ENCODE measurements around the gene HOXA3. TPM values are rescaled to one million over a fixed set of nuclear protein-coding genes. Genes with fewer than 3 reads are reported as not detected.

HOXA3 gene
- total RNA-seq, 1 donor = 1.9 TPM

Small RNA genes lying within 50 kb of the gene (small RNA-seq; reads per million reads assigned to genes)
- gene AC004080.5 (not detected), gene RF01977 (not detected), gene RF02140 (not detected), gene RF02141 (not detected)

Other genes with a start within 250 kb of the HOXA3 start
- gene HOXA1, start 56.6 kb downstream of the HOXA3 start, total RNA-seq = 0.65 and 0.93 TPM in 2 replicates
- 1.6 and 2.2 TPM in 2 replicates for gene HOXA2, start 49.9 kb downstream of the HOXA3 start, total RNA-seq
- gene HOXA4, start 21.8 kb downstream of the HOXA3 start, total RNA-seq = 0.80 and 1.9 TPM in 2 replicates
- gene HOXA5, start 8.9 kb downstream of the HOXA3 start, total RNA-seq = 1.3 and 12.7 TPM in 2 replicates
- 5.4 TPM in 1 of 2 replicates, not detected in the other for gene HOXA6, start 4.8 kb downstream of the HOXA3 start, total RNA-seq
- 0.27 and 3.1 TPM in 2 replicates for gene HOXA7, start 4.1 kb upstream of the HOXA3 start, total RNA-seq
- gene HOXA9, start 13.0 kb upstream of the HOXA3 start, total RNA-seq = 0.40 and 27.9 TPM in 2 replicates
- 0.27 and 5.8 TPM in 2 replicates for gene HOXA10, start 21.7 kb upstream of the HOXA3 start, total RNA-seq
- gene HOXA11, start 32.6 kb upstream of the HOXA3 start, total RNA-seq = 0.93 TPM in 1 of 2 replicates, not detected in the other
- gene HOXA13, start 47.5 kb upstream of the HOXA3 start, total RNA-seq = not detected in 2 replicates
- not detected in 2 replicates for gene EVX1, start 90.2 kb upstream of the HOXA3 start, total RNA-seq

All from thoracic aorta endothelial cell (primary cell).